Right renal cortex interstitium (tissue), 3 donors: ENCODE data around the gene COL4A4. TPM values are rescaled to one million over a fixed set of nuclear protein-coding genes. Genes with fewer than 3 reads are reported as not detected.
"Not testable (repeated sequence)": the region's sequence is repeated elsewhere in the genome, so short reads cannot be mapped to it uniquely, and the experiment has no call there.

Source experiments
- DNase-seq, 3 donors: peaks; one replicate each; pipeline ENCODE4 v3.0.0-alpha.2; 2013; ENCODE audit warnings: low read depth in 3 of 3, low spot score in 2 of 3
- polyA plus RNA-seq, 3 donors: library from polyadenylated mRNA; unstranded; fragments of 120-200 nt; gene quantifications; one replicate each; pipeline ENCODE4 v1.2.1, GENCODE V29; 2013; ENCODE audit not compliant: insufficient read length in 3 of 3

Gene COL4A4
- polyA plus RNA-seq, 3 donors, result 49.7 to 64.2 (median 53.8) TPM

- no peak for DNase-seq
Measured at GRCh38 chr2:227117852-227118251, 46.2 kb downstream of the COL4A4 start.

GRCh38 chr2:227117027-227117426 lies 47.0 kb downstream of the COL4A4 start:
- no peak for DNase-seq

- DNase-seq, result no peak
Measured at GRCh38 chr2:227115761-227116160, 48.2 kb downstream of the COL4A4 start.

- peak in 2 of 3 donors; percentile 40 to 47 for DNase-seq
Measured at GRCh38 chr2:227106845-227107759, 56.9 kb downstream of the COL4A4 start.

- no peak for DNase-seq
Measured at GRCh38 chr2:227103583-227103982, 60.4 kb downstream of the COL4A4 start.

GRCh38 chr2:227099340-227099739 lies 64.7 kb downstream of the COL4A4 start:
- DNase-seq, result no peak

- no peak for DNase-seq
Measured at GRCh38 chr2:227098162-227098515, 65.9 kb downstream of the COL4A4 start.

GRCh38 chr2:227097495-227098161 lies 66.4 kb downstream of the COL4A4 start:
- DNase-seq, result no peak

GRCh38 chr2:227095346-227095745 lies 68.7 kb downstream of the COL4A4 start:
- DNase-seq, result no peak

- DNase-seq, result no peak
Measured at GRCh38 chr2:227082286-227082685, 81.7 kb downstream of the COL4A4 start.

GRCh38 chr2:227079726-227080125 lies 84.3 kb downstream of the COL4A4 start:
- no peak for DNase-seq

- not testable (repeated sequence) for DNase-seq
Measured at GRCh38 chr2:227065065-227065464, 98.9 kb downstream of the COL4A4 start.

GRCh38 chr2:227058888-227059399 lies 105.1 kb downstream of the COL4A4 start:
- DNase-seq, result no peak

GRCh38 chr2:227057743-227058447 lies 106.1 kb downstream of the COL4A4 start:
- DNase-seq, result no peak

- DNase-seq, result no peak
Measured at GRCh38 chr2:227057060-227057459, 106.9 kb downstream of the COL4A4 start.

- DNase-seq, result no peak
Measured at GRCh38 chr2:227054006-227054405, 110.0 kb downstream of the COL4A4 start.

GRCh38 chr2:227052879-227053278 lies 111.1 kb downstream of the COL4A4 start:
- no peak for DNase-seq

GRCh38 chr2:227043981-227044380 lies 120.0 kb downstream of the COL4A4 start:
- no peak for DNase-seq

GRCh38 chr2:227038550-227039189 lies 125.3 kb downstream of the COL4A4 start:
- peak in 1 of 3 donors; percentile 36 for DNase-seq

GRCh38 chr2:227036527-227036926 lies 127.5 kb downstream of the COL4A4 start:
- no peak for DNase-seq
